UCSD-AML1 (cell line): Measurements from ENCODE around the gene DUS2.

Experiments
- DNase-seq: peaks from one replicate; lab custom pipeline; 2025; ENCODE audit not compliant: unreplicated experiment; lab: John Stamatoyannopoulos, UW

DUS2 gene

DNA sequence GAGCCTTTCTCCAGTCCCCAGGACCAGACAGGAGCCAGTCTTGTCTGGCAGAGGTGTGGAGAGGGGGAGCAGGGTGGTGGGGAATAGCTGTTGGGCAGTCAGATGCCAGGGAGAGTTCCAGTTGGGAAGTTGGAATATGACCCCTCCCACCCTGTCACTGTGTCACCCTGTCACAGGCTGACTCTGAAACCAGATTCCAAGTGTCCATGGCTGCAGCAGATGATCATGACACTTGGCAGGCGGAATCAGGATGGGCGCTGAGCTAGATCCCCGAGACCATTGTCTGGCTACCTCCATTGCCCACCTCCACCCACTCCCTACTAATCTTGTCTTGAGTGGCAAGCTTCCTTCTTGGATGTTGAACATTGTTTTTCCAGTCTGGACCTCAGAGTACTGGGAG, 52.9 kb downstream of the DUS2 start:
- no peak for DNase-seq

DNA sequence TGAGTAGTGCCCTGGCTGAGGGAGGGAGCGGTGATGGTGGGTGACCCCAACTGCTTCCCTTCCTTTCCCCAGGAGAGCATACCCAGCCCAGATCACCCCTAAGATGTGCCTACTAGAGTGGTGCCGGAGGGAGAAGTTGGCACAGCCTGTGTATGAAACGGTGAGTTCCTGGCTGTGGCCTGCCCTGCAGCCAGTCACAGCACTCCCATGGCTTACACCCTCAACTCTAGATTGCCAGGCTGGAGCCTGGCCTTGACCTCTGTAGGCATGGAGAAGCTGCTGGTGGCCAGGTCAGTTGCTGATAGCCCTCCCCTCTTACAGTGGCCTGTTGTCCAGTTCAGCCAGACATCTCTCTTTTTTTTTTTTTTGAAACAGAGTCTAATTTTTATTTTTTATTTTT, 53.5 kb downstream of the DUS2 start:
- DNase-seq, result no peak

GRCh38 chr16:68077866-68078700, 55.0 kb downstream of the DUS2 start:
- no peak for DNase-seq

- no peak for DNase-seq
These were observed 55.8 kb downstream of the DUS2 start for GRCh38 chr16:68078701-68079375.

DNA sequence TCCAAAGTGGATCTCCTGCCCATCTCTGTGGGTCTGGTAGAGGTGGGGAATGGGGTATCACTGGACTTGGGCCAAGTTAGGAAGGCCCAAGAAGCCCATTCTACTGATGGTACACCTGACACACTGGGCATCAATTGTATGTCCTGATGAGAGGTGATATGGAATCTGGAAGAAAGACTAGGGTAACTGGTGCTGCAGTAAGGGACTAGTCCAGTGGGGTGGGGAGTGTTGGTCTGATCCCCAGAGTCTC, 56.2 kb downstream of the DUS2 start:
- no peak for DNase-seq

DNA sequence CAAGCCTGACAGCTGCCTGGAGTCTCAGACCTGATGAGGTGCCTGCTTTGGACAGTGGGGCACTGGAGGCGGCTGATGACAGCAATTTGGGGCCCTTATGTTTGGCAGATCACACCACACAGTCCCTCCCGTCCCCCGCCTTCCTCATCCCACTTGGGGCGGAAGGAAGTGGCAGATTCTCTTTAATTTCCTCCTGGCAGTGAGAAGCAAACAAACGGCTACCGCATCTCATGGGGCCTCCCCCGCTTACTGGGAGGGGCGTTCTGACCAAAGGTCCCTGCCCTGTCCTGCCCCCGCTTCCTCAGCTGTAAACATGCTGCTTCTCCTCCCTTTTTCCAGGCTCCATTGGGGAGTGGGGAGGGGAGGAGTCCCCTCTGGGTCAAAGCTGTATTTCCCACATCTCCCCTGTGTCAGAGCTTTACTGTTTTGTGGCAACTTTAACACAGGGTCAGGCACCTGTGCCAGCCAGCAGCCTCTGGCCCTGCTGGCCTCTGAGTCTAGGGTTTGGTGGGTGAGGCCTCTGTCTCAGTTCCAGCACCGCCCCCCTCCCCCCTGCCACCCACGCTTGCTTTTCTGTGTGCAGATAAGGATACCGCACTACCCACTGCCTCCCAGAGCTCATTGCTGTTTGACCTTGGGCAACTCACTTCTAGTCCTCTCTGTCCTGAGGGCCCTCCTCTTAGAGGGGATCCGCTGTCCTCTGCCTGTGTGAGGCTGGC, 56.7 kb downstream of the DUS2 start:
- DNase-seq, result peak; percentile 94

DNA sequence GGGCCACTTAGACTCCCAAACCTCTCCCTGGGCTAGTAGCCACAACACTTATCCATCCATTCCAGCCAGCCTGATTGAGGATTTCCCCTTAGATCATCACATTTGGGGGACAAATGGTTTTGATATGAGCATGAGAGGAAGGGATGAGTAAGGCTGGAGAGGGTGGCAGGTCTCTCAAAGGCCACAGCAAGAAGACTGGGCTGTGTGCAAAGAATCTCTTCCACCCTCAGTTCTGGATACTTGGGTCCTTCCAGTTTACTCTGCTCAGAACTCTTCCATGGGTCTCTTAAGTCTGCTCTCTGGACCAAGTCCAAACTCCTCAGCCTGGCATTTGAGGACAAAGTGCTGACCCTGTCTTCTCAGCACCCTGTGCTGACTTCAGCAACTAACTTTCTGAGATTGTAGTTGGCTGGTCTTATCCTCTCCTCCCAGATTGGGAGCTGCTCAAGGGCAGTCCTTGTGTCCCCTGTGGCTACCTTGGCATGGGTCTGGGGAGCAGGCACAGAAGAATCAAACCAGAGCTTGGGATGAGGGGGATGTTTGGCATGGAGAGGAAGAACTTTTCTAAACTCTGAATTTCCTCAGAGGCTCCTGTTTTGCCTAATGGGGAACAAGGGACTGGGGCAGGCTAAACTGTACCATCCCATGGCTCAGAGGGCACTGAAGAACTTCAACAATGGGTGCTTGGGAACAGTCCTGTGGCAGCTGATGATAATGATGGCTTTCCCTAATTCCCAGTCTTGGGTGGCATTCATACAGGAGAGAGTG, 59.0 kb downstream of the DUS2 start:
- no peak for DNase-seq

DNA sequence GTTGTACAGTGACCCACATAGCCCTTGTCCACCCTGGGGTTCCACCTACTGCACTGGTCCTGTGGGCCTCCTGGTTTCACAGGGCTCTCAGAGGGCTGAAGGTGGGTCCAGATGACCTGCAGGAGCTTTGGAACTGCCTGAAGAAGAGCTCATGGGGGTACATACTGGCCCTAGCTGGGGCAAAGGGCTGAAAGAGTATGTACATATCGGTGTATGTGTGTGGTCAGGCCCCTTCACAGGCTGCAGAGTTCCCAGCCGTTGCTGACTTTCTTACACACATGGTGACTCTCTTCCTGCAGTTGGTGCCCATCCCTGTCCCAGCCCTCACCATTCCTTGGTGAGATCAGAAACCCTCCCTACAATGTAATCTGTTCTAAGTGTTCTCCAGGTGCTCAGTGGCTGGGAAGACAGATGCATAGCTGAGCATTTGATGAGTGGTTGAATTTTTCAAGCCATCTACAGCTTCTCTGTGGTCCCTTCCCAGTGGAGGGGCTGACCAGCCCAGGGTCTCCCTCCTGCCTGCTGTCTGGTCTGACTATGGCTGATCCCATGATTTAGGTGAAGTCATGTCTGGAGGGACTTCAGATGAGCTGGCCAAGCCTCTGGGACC, 59.6 kb downstream of the DUS2 start:
- no peak for DNase-seq

GRCh38 chr16:68083239-68083781, 60.2 kb downstream of the DUS2 start:
- no peak for DNase-seq

- no peak for DNase-seq
These were observed 60.9 kb downstream of the DUS2 start for GRCh38 chr16:68083861-68084503.

GRCh38 chr16:68084504-68085258, 61.6 kb downstream of the DUS2 start:
- DNase-seq, result peak; percentile 79

GRCh38 chr16:68085259-68086071, 62.4 kb downstream of the DUS2 start, which contains the start of gene NFATC3:
NFATC3 (plus strand) TSS chr16:68085370; CDS start chr16:68085682, 312 bp downstream.
- peak; percentile 98 for DNase-seq

DNA sequence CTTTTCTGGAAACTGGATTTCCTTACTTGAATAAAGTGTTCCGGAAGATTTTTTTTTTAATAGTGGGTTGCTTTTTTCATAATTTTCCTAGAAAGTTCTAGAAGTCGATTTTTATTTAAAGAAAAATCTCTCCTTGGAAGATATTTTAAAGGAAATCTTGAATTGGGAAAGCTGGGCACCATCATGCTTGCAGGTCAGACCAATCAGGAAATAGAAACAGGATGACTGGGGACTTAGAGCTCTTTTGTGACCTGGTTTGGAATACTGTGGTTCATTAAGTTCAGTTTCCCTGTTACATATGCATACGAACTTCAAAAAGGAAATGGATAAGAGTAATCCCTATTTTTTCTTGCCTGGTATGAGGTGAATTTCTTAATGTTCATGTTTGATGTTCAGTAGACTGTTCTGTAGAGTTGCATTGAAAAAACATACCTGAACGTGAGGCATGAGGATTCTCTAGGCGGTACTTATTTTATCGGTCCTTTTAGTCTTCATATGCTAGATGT, 63.3 kb downstream of the DUS2 start:
- DNase-seq, result no peak

GRCh38 chr16:68086860-68087268, 63.8 kb downstream of the DUS2 start:
- DNase-seq, result no peak

DNA sequence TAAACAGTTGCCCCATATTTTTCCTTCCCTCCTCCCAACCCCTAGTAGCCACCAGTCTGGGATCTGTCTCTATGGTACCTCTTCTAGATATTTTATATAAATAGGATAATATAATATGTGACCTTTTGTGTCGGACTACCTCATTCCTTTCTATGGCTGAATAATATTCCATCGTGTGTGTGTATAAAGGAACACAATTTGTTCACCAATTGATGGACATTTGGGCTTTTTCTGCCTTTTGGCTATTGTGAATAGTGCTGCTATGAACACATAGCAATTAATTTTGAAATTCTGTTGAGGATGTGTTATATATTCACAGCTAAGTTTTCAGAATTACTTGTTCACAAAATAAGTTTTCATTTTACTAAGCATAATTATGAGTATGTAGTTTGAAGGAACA, 64.6 kb downstream of the DUS2 start:
- DNase-seq, result no peak

DNA sequence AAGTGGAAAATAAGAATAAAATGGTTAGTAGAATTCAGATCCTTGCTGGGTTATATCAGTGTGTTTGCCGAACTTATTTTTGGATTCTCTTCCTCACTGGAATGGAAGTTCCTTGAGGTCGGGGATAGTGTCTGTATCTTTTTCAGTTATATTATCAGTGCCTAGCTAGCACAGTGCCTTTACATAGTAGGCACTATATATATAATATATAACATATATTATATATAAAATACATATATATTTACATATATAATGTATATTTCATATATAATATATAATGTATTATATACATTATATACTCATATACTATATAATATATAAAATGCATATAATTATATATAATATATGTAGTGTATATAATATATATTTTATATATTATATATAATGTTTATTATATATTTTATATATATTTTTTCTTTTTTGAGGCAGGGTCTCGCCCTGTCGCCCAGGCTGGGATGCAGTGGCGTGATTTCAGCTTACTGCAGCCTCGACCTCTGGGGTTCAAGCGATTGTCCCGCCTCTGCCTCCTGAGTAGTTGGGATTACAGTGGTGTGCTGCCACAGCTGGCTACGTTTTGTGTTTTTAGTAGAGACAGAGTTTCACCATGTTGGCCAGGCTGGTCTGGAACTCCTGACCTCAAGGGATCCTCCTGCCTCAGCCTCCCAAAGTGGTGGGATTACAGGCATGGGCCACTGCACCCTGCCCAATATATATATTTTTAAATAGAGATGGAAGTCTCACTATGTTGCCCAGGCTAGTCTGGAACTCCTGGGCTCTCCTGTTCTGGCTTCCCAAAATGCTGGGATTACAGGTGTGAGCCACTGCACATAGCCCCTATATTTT, 65.3 kb downstream of the DUS2 start:
- no peak for DNase-seq

- DNase-seq, result no peak
These were observed 66.0 kb downstream of the DUS2 start for GRCh38 chr16:68089067-68089466.
